GM23338 (cell line): ENCODE data around the gene DGKD. TPM values are rescaled to one million over a fixed set of nuclear protein-coding genes. Genes with fewer than 3 reads are reported as not detected.

Source experiments
- ATAC-seq: fragments of 200-7000 bp; cut with Tn5 transposase; 3 replicates; pipeline ENCODE4 v1.9.1; 2020
- DNase-seq: peaks from one replicate; pipeline ENCODE4 v3.0.0-alpha.2; 2015; ENCODE audit warnings: low spot score
- H2AFZ ChIP-seq: fragments of 200-600 bp; sonication (generic); 2 replicates; pipeline ENCODE4 v1.8.0; 2016; ENCODE audit warnings: antibody characterized with exemption, mild to moderate bottlenecking, moderate library complexity
- H3F3A ChIP-seq: fragments of 200-600 bp; sonication (generic); replicated peaks from 2 replicates; pipeline ENCODE4 v1.8.0; 2017; ENCODE audit warnings: antibody characterized with exemption, mixed run types, low read depth
- H3K27ac ChIP-seq: fragments of 200-600 bp; sonication (generic); 2 replicates; pipeline ENCODE4 v1.6.1; 2016; ENCODE audit warnings: low read depth
- H3K27me3 ChIP-seq: fragments of 200-600 bp; sonication (generic); 2 replicates; pipeline ENCODE4 v1.8.0; 2016; ENCODE audit warnings: mild to moderate bottlenecking, mixed run types, moderate library complexity; ENCODE audit not compliant: insufficient read depth
- H3K36me3 ChIP-seq: fragments of 200-600 bp; sonication (generic); 2 replicates; pipeline ENCODE4 v1.8.0; 2016; ENCODE audit warnings: mild to moderate bottlenecking; ENCODE audit not compliant: insufficient read depth
- H3K4me1 ChIP-seq: fragments of 200-600 bp; sonication (generic); 2 replicates; pipeline ENCODE4 v1.8.0; 2016; ENCODE audit warnings: mild to moderate bottlenecking, moderate library complexity; ENCODE audit not compliant: insufficient read depth
- H3K4me2 ChIP-seq: fragments of 200-600 bp; sonication (generic); 2 replicates; pipeline ENCODE4 v1.7.1; 2017; ENCODE audit warnings: mixed run types
- H3K4me3 ChIP-seq: fragments of 200-600 bp; sonication (generic); 2 replicates; pipeline ENCODE4 v1.6.1; 2016; ENCODE audit warnings: mixed run types
- H3K79me2 ChIP-seq: fragments of 200-600 bp; sonication (generic); replicated peaks from 2 replicates; pipeline ENCODE4 v1.8.0; 2017; ENCODE audit warnings: mild to moderate bottlenecking; ENCODE audit not compliant: insufficient read depth
- H3K9me2 ChIP-seq: fragments of 200-600 bp; sonication (generic); 2 replicates; pipeline ENCODE4 v1.8.0; 2017; ENCODE audit not compliant: insufficient read depth
- H4K20me1 ChIP-seq: fragments of 200-600 bp; sonication (generic); replicated peaks from 2 replicates; pipeline ENCODE4 v1.8.0; 2017; ENCODE audit warnings: mild to moderate bottlenecking; ENCODE audit not compliant: insufficient read depth
- H3K27ac Mint-ChIP-seq: 2 replicates; pipeline ENCODE4 v1.8.0; 2020; ENCODE audit warnings: inconsistent platforms, mild to moderate bottlenecking, moderate library complexity, mixed read lengths
- H3K27me3 Mint-ChIP-seq: 3 replicates; pipeline ENCODE4 v1.8.0; 2022; ENCODE audit warnings: low read depth, mild to moderate bottlenecking, moderate library complexity, mixed read lengths, inconsistent platforms; ENCODE audit not compliant: insufficient read depth, poor library complexity
- H3K36me3 Mint-ChIP-seq: 3 replicates; pipeline ENCODE4 v1.8.0; 2021; ENCODE audit warnings: low read depth, mild to moderate bottlenecking, inconsistent platforms, moderate library complexity, mixed read lengths
- H3K4me1 Mint-ChIP-seq: 3 replicates; pipeline ENCODE4 v1.8.0; 2020; ENCODE audit warnings: mild to moderate bottlenecking, inconsistent platforms, mixed read lengths
- H3K4me3 Mint-ChIP-seq: 3 replicates; pipeline ENCODE4 v1.8.0; 2021; ENCODE audit warnings: moderate library complexity, mild to moderate bottlenecking, inconsistent platforms, mixed read lengths
- H3K9me3 Mint-ChIP-seq: 3 replicates; pipeline ENCODE4 v1.8.0; 2020; ENCODE audit warnings: moderate library complexity, mild to moderate bottlenecking, inconsistent platforms, mixed read lengths
- EZH2 ChIP-seq: fragments of 200-600 bp; sonication (generic); IDR thresholded peaks from one replicate; pipeline ENCODE4 v1.8.0; 2017; ENCODE audit warnings: antibody characterized with exemption, mild to moderate bottlenecking, low read depth; ENCODE audit not compliant: unreplicated experiment
- JUNB ChIP-seq: IDR thresholded peaks from one replicate; pipeline ENCODE4 v1.6.1; 2016; ENCODE audit warnings: antibody characterized with exemption; ENCODE audit not compliant: unreplicated experiment
- NANOG ChIP-seq: IDR thresholded peaks from 2 replicates; pipeline ENCODE4 v1.6.1; 2016; ENCODE audit warnings: antibody characterized with exemption, borderline replicate concordance
- STAT1 ChIP-seq: IDR thresholded peaks from one replicate; pipeline ENCODE4 v1.6.1; 2016; ENCODE audit warnings: antibody characterized with exemption; ENCODE audit not compliant: unreplicated experiment
- ZNF114 ChIP-seq: fragments of 250-450 bp; sonication (Bioruptor Pico); IDR thresholded peaks from 2 replicates; pipeline ENCODE4 v1.5.0; 2020; ENCODE audit warnings: mild to moderate bottlenecking, moderate library complexity
- ZNF331 ChIP-seq: fragments of 250-450 bp; sonication (Bioruptor Pico); IDR thresholded peaks from 2 replicates; pipeline ENCODE4 v1.5.0; 2020; ENCODE audit warnings: low read depth, mild to moderate bottlenecking, moderate library complexity
- polyA plus RNA-seq: library from polyadenylated mRNA; unstranded; fragments of >200 nt; fragmentation: Nextera tagmentation; extraction: Ambion mirVana; gene quantifications from 2 replicates; pipeline ENCODE4 v1.2.1, GENCODE V29; 2016
- total RNA-seq: library from RNA; depleted of rRNA; stranded (reverse); fragments of >200 nt; shearing (Covaris generic); gene quantifications from 2 replicates; pipeline ENCODE4 v1.2.3, GENCODE V29; 2014
- TF ChIP-seq, protein P1 (sequence below): IDR thresholded peaks from 2 replicates; pipeline ENCODE4 v1.6.1; 2016; ENCODE audit warnings: antibody characterized with exemption
- TF ChIP-seq, protein P2 (sequence below): IDR thresholded peaks from one replicate; pipeline ENCODE4 v1.6.1; 2018; ENCODE audit warnings: antibody characterized with exemption; ENCODE audit not compliant: unreplicated experiment
- TF ChIP-seq, protein P3 (sequence below), 2 experiments: fragments of 200-600 bp in 1 of 2; sonication (generic) in 1 of 2; conservative IDR thresholded peaks; 2 replicates each; pipeline versions ENCODE4 v1.5.1 to v1.6.1; 2016 to 2017; ENCODE audit warnings: antibody characterized with exemption in 2 of 2, low read depth in 2 of 2, mild to moderate bottlenecking in 2 of 2, moderate library complexity in 1 of 2
- TF ChIP-seq, protein P4 (sequence below): fragments of 250-450 bp; sonication (Bioruptor Pico); IDR thresholded peaks from 2 replicates; pipeline ENCODE4 v1.5.0; 2020; ENCODE audit warnings: mild to moderate bottlenecking, moderate library complexity

The DGKD gene
- total and polyA plus RNA-seq, 2 experiments from 2014 or later, result 11.1 to 23.4 TPM

DNA sequence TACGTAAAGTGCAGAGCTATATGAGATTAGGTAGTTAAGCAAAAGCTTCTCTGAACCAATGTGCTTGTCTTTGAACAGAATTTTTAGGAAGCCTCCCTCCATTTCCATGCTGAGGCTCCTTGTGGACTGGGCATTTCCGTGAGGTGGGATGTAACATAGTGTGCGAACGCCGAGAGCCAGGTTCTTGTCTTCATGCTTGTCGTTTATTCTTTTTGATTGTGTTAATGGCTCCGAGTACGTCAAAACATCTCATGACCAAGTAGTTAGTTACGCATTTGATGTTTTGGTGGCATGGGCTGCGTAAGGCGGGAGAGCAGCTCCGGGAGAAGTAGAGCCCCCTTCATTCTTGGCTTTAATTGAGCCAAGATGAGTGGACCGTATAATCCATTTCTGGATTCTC is 32.9 kb downstream of the DGKD start (continued):
- TF ChIP-seq STAT1 (no peak), ZNF114 (CRISPR knock-in tag) (no peak), EZH2 (no peak), JUNB (no peak), ZNF331 (CRISPR knock-in tag) (no peak), NANOG (no peak)
- TF ChIP-seq, protein P1, sequence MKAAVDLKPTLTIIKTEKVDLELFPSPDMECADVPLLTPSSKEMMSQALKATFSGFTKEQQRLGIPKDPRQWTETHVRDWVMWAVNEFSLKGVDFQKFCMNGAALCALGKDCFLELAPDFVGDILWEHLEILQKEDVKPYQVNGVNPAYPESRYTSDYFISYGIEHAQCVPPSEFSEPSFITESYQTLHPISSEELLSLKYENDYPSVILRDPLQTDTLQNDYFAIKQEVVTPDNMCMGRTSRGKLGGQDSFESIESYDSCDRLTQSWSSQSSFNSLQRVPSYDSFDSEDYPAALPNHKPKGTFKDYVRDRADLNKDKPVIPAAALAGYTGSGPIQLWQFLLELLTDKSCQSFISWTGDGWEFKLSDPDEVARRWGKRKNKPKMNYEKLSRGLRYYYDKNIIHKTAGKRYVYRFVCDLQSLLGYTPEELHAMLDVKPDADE, result no peak
- TF ChIP-seq, protein P2, sequence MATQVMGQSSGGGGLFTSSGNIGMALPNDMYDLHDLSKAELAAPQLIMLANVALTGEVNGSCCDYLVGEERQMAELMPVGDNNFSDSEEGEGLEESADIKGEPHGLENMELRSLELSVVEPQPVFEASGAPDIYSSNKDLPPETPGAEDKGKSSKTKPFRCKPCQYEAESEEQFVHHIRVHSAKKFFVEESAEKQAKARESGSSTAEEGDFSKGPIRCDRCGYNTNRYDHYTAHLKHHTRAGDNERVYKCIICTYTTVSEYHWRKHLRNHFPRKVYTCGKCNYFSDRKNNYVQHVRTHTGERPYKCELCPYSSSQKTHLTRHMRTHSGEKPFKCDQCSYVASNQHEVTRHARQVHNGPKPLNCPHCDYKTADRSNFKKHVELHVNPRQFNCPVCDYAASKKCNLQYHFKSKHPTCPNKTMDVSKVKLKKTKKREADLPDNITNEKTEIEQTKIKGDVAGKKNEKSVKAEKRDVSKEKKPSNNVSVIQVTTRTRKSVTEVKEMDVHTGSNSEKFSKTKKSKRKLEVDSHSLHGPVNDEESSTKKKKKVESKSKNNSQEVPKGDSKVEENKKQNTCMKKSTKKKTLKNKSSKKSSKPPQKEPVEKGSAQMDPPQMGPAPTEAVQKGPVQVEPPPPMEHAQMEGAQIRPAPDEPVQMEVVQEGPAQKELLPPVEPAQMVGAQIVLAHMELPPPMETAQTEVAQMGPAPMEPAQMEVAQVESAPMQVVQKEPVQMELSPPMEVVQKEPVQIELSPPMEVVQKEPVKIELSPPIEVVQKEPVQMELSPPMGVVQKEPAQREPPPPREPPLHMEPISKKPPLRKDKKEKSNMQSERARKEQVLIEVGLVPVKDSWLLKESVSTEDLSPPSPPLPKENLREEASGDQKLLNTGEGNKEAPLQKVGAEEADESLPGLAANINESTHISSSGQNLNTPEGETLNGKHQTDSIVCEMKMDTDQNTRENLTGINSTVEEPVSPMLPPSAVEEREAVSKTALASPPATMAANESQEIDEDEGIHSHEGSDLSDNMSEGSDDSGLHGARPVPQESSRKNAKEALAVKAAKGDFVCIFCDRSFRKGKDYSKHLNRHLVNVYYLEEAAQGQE, result no peak
- TF ChIP-seq, protein P3, sequence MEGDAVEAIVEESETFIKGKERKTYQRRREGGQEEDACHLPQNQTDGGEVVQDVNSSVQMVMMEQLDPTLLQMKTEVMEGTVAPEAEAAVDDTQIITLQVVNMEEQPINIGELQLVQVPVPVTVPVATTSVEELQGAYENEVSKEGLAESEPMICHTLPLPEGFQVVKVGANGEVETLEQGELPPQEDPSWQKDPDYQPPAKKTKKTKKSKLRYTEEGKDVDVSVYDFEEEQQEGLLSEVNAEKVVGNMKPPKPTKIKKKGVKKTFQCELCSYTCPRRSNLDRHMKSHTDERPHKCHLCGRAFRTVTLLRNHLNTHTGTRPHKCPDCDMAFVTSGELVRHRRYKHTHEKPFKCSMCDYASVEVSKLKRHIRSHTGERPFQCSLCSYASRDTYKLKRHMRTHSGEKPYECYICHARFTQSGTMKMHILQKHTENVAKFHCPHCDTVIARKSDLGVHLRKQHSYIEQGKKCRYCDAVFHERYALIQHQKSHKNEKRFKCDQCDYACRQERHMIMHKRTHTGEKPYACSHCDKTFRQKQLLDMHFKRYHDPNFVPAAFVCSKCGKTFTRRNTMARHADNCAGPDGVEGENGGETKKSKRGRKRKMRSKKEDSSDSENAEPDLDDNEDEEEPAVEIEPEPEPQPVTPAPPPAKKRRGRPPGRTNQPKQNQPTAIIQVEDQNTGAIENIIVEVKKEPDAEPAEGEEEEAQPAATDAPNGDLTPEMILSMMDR (conservative IDR thresholded peaks at IDR 0.05; ENCODE audit: low read depth in 2 of 2), result no peak

DNA sequence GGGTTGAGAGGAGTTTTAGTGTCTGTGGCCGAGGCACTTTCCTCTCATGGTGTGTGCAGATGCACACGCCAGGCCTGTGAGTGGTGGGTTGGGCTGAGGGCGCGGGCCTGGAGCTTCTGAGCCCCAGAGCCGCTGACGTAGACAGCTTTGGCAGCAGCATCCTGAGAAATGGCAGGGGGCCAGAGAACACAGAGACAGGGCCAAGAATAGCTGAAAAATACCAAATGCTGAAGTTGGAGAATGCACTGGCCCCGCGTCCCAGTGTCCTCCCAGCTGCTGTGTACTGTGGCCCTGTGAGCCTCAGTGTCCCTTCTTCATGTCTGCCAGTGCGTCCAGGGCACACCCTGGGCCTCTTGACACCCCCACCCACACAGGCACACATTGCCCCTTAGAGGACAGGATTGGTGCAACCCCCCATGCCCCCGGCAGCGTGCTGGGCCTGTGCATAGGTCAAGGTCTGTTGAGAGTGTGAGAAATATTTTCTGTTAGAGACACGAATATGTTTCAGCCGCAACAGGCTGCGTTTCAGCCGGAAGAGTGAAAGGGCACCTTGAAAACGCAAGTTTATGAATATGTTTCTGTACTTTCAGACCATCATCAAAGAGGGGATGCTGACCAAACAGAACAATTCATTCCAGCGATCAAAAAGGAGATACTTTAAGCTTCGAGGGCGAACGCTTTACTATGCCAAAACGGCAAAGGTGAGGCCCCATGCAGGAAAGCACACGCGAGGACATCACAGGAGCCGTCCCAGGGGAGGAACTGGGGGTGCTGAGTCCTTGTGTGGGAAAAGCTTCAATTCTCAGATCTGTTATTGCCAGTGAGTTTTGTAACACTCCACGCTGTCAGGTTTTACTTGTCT is 33.6 kb downstream of the DGKD start:
- Histone ChIP-seq H3K9me2 (no peaks in the 10 kb centered on the region), H3K4me2 (no peak overlapping the region), H3F3A (no peaks in the 10 kb centered on the region), H3K36me3 (no peaks in the 10 kb centered on the region), H2AFZ (no peak overlapping the region), H4K20me1 (peaks cover 17% of the 10 kb centered on the region), H3K4me3 (no peak overlapping the region), H3K4me1 (no peaks in the 10 kb centered on the region), H3K27ac (no peak overlapping the region), H3K79me2 (peaks cover 41% of the 10 kb centered on the region), H3K27me3 (no peaks in the 10 kb centered on the region)
- Mint-ChIP-seq H3K4me3 (no peak overlapping the region), H3K27me3 (peaks cover 6% of the 10 kb centered on the region), H3K9me3 (no peaks in the 10 kb centered on the region), H3K36me3 (peaks cover 10% of the 10 kb centered on the region; the same call in 2 of the 3 replicates), H3K27ac (peak overlapping the region; percentile 40; the same call in 1 of the 2 replicates), H3K4me1 (peaks cover 31% of the 10 kb centered on the region)
- DNase-seq (no peak), ATAC-seq (no peak; the same call in 2 of the 3 replicates)
- TF ChIP-seq, protein P1, result no peak
- TF ChIP-seq, protein P4, sequence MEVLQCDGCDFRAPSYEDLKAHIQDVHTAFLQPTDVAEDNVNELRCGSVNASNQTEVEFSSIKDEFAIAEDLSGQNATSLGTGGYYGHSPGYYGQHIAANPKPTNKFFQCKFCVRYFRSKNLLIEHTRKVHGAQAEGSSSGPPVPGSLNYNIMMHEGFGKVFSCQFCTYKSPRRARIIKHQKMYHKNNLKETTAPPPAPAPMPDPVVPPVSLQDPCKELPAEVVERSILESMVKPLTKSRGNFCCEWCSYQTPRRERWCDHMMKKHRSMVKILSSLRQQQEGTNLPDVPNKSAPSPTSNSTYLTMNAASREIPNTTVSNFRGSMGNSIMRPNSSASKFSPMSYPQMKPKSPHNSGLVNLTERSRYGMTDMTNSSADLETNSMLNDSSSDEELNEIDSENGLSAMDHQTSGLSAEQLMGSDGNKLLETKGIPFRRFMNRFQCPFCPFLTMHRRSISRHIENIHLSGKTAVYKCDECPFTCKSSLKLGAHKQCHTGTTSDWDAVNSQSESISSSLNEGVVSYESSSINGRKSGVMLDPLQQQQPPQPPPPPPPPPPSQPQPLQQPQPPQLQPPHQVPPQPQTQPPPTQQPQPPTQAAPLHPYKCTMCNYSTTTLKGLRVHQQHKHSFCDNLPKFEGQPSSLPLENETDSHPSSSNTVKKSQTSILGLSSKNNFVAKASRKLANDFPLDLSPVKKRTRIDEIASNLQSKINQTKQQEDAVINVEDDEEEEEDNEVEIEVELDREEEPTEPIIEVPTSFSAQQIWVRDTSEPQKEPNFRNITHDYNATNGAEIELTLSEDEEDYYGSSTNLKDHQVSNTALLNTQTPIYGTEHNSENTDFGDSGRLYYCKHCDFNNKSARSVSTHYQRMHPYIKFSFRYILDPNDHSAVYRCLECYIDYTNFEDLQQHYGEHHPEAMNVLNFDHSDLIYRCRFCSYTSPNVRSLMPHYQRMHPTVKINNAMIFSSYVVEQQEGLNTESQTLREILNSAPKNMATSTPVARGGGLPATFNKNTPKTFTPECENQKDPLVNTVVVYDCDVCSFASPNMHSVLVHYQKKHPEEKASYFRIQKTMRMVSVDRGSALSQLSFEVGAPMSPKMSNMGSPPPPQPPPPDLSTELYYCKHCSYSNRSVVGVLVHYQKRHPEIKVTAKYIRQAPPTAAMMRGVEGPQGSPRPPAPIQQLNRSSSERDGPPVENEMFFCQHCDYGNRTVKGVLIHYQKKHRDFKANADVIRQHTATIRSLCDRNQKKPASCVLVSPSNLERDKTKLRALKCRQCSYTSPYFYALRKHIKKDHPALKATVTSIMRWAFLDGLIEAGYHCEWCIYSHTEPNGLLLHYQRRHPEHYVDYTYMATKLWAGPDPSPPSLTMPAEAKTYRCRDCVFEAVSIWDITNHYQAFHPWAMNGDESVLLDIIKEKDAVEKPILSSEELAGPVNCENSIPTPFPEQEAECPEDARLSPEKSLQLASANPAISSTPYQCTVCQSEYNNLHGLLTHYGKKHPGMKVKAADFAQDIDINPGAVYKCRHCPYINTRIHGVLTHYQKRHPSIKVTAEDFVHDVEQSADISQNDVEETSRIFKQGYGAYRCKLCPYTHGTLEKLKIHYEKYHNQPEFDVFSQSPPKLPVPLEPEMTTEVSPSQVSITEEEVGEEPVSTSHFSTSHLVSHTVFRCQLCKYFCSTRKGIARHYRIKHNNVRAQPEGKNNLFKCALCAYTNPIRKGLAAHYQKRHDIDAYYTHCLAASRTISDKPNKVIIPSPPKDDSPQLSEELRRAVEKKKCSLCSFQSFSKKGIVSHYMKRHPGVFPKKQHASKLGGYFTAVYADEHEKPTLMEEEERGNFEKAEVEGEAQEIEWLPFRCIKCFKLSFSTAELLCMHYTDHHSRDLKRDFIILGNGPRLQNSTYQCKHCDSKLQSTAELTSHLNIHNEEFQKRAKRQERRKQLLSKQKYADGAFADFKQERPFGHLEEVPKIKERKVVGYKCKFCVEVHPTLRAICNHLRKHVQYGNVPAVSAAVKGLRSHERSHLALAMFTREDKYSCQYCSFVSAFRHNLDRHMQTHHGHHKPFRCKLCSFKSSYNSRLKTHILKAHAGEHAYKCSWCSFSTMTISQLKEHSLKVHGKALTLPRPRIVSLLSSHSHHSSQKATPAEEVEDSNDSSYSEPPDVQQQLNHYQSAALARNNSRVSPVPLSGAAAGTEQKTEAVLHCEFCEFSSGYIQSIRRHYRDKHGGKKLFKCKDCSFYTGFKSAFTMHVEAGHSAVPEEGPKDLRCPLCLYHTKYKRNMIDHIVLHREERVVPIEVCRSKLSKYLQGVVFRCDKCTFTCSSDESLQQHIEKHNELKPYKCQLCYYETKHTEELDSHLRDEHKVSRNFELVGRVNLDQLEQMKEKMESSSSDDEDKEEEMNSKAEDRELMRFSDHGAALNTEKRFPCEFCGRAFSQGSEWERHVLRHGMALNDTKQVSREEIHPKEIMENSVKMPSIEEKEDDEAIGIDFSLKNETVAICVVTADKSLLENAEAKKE, result no peak
